Esophagus squamous epithelium (tissue), 4 donors: Measurements from ENCODE around the gene UBE2C.

Source experiments
- POLR2A ChIP-seq, 4 donors: fragments of 450-650 bp; IDR thresholded peaks; one replicate each; pipeline ENCODE4 v1.6.1; 2017; ENCODE audit warnings: antibody characterized with exemption in 4 of 4, mild to moderate bottlenecking in 4 of 4, moderate library complexity in 3 of 4
- TF ChIP-seq, protein P1 (sequence below), 6 experiments: fragments of 450-650 bp in 4 of 6; fragments of 200-600 bp in 2 of 6; sonication (generic) in 2 of 6; IDR thresholded peaks; one replicate each; pipeline ENCODE4 v1.5.1; 2016 to 2019; ENCODE audit warnings: antibody characterized with exemption in 6 of 6, mild to moderate bottlenecking in 4 of 6, moderate library complexity in 4 of 6

DNA sequence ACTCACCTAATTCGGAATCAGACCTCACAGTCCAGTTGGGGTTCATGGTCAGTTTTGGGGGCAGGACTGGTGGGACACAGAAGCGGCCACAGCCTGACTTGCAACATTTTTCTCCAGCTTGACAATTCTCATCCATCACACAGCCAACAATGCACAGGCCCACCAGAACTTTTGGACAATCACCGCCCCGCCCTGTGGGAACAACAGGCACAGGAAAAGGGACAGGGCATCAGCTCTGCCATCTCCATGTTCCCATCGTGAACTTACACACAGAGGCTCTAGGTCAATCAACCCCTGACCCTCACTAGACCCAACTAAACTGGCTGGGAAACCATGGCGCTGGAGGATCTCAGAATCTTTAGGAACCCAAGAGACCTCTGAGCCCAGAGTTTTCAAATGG is 37.0 kb upstream of the UBE2C start:
- TF ChIP-seq POLR2A (IDR thresholded peaks at IDR 0.05) = no peak
- TF ChIP-seq, protein P1, sequence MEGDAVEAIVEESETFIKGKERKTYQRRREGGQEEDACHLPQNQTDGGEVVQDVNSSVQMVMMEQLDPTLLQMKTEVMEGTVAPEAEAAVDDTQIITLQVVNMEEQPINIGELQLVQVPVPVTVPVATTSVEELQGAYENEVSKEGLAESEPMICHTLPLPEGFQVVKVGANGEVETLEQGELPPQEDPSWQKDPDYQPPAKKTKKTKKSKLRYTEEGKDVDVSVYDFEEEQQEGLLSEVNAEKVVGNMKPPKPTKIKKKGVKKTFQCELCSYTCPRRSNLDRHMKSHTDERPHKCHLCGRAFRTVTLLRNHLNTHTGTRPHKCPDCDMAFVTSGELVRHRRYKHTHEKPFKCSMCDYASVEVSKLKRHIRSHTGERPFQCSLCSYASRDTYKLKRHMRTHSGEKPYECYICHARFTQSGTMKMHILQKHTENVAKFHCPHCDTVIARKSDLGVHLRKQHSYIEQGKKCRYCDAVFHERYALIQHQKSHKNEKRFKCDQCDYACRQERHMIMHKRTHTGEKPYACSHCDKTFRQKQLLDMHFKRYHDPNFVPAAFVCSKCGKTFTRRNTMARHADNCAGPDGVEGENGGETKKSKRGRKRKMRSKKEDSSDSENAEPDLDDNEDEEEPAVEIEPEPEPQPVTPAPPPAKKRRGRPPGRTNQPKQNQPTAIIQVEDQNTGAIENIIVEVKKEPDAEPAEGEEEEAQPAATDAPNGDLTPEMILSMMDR (IDR thresholded peaks at IDR 0.05) = no peak
